IMR-90 (cell line): Measurements from ENCODE around the gene PDE11A. TPM values are rescaled to one million over a fixed set of nuclear protein-coding genes. Genes with fewer than 3 reads are reported as not detected.

ENCODE experiments used
- ATAC-seq: fragments of 200-7000 bp; cut with Tn5 transposase; 2 replicates; pipeline ENCODE4 v1.9.1; 2020; ENCODE audit warnings: low read depth, mild to moderate bottlenecking, moderate library complexity
- BruUV-seq: library from RNA; stranded (reverse); fragments of 400-500 nt; replicated peaks from 2 replicates; lab custom pipeline; 2021; lab: Mats Ljungman, UMichigan
- CTCF ChIA-PET: fragments of 300-600 bp; formaldehyde crosslinking; extraction: SDS; loops from one replicate; lab custom pipeline; 2021; ENCODE audit warnings: antibody characterized with exemption; lab: Yijun Ruan, JAX
- POLR2A ChIA-PET: fragments of 300-600 bp; sonication (Branson Sonifier 250); formaldehyde crosslinking; loops from one replicate; lab custom pipeline; 2022; ENCODE audit warnings: antibody characterized with exemption; ENCODE audit not compliant: unreplicated experiment; lab: Charles Lee
- DNase-seq: peaks from one replicate; pipeline ENCODE4 v3.0.0; 2013
- H2AFZ ChIP-seq: replicated peaks from 2 replicates; pipeline ENCODE3; 2013; ENCODE audit warnings: low read length, mild to moderate bottlenecking; ENCODE audit not compliant: poor library complexity
- H2AK5ac ChIP-seq: 2 replicates; pipeline ENCODE4 v1.6.1; 2013; ENCODE audit warnings: low read depth, low read length, inconsistent platforms
- H2AK9ac ChIP-seq: replicated peaks from 2 replicates; pipeline ENCODE3; 2013; ENCODE audit warnings: mild to moderate bottlenecking, low read depth, low read length, moderate library complexity; ENCODE audit not compliant: poor library complexity
- H2BK120ac ChIP-seq: 2 replicates; pipeline ENCODE4 v1.6.1; 2013; ENCODE audit warnings: low read depth, low read length, inconsistent platforms
- H2BK15ac ChIP-seq: 3 replicates; pipeline ENCODE4 v1.6.1; 2013; ENCODE audit warnings: low read depth, low read length, inconsistent platforms
- H2BK20ac ChIP-seq: 2 replicates; pipeline ENCODE4 v1.6.1; 2013; ENCODE audit warnings: low read depth, mild to moderate bottlenecking, inconsistent platforms, low read length, moderate library complexity
- H2BK5ac ChIP-seq: 2 replicates; pipeline ENCODE4 v1.6.1; 2013; ENCODE audit warnings: mild to moderate bottlenecking, low read depth, low read length, inconsistent platforms; ENCODE audit not compliant: poor library complexity, severe bottlenecking
- H3K14ac ChIP-seq: replicated peaks from 2 replicates; pipeline ENCODE4 v1.6.1; 2013; ENCODE audit warnings: low read depth, low read length, inconsistent platforms
- H3K18ac ChIP-seq: 2 replicates; pipeline ENCODE4 v1.6.1; 2013; ENCODE audit warnings: low read depth, low read length, control low read depth
- H3K23ac ChIP-seq: 2 replicates; pipeline ENCODE4 v1.6.1; 2013; ENCODE audit warnings: low read depth, low read length, inconsistent platforms
- H3K27ac ChIP-seq: 2 replicates; pipeline ENCODE4 v1.5.1; 2013; ENCODE audit warnings: mild to moderate bottlenecking, control low read depth, low read length; ENCODE audit not compliant: insufficient read depth
- H3K27me3 ChIP-seq: 2 replicates; pipeline ENCODE4 v1.6.1; 2013; ENCODE audit warnings: low read length; ENCODE audit not compliant: control insufficient read depth, insufficient read depth
- H3K36me3 ChIP-seq: 2 replicates; pipeline ENCODE4 v1.6.1; 2013; ENCODE audit warnings: low read length, mixed read lengths; ENCODE audit not compliant: control insufficient read depth, insufficient read depth
- H3K4ac ChIP-seq: 2 replicates; pipeline ENCODE4 v1.6.1; 2013; ENCODE audit warnings: low read depth, low read length, inconsistent platforms
- H3K4me1 ChIP-seq: 2 replicates; pipeline ENCODE4 v1.6.1; 2013; ENCODE audit warnings: low read length, mixed read lengths; ENCODE audit not compliant: control insufficient read depth, insufficient read depth
- H3K4me2 ChIP-seq: 2 replicates; pipeline ENCODE4 v1.6.1; 2013; ENCODE audit warnings: low read depth, mild to moderate bottlenecking, control low read depth, low read length, moderate library complexity
- H3K4me3 ChIP-seq: 2 replicates; pipeline ENCODE4 v1.5.1; 2013; ENCODE audit warnings: low read depth, mild to moderate bottlenecking, control low read depth, low read length, moderate library complexity; ENCODE audit not compliant: insufficient read depth
- H3K56ac ChIP-seq: 2 replicates; pipeline ENCODE4 v1.6.1; 2013; ENCODE audit warnings: low read length, inconsistent platforms; ENCODE audit not compliant: insufficient read depth; ENCODE audit errors: extremely low read depth
- H3K79me1 ChIP-seq, 2 experiments: 2 replicates each; pipeline ENCODE4 v1.6.1; 2013; ENCODE audit warnings: low read length in 2 of 2, inconsistent platforms in 1 of 2, low read depth in 1 of 2
- H3K9ac ChIP-seq: 2 replicates; pipeline ENCODE4 v1.6.1; 2013; ENCODE audit warnings: low read depth, low read length, control low read depth
- H3K9me1 ChIP-seq: 2 replicates; pipeline ENCODE4 v1.6.1; 2013; ENCODE audit warnings: low read length, inconsistent platforms; ENCODE audit not compliant: insufficient read depth
- H3K9me3 ChIP-seq: 2 replicates; pipeline ENCODE4 v1.6.1; 2013; ENCODE audit warnings: low read length; ENCODE audit not compliant: control insufficient read depth, insufficient read depth
- H4K20me1 ChIP-seq: 2 replicates; pipeline ENCODE4 v1.6.1; 2013; ENCODE audit warnings: low read length, inconsistent platforms; ENCODE audit not compliant: insufficient read depth
- H4K5ac ChIP-seq: 2 replicates; pipeline ENCODE4 v1.6.1; 2013; ENCODE audit warnings: mild to moderate bottlenecking, low read depth, low read length, control low read depth
- H4K8ac ChIP-seq, 2 experiments: 2 replicates each; pipeline ENCODE4 v1.6.1; 2013; ENCODE audit warnings: low read depth in 2 of 2, low read length in 2 of 2, control low read depth in 1 of 2, inconsistent platforms in 1 of 2
- H4K91ac ChIP-seq: 2 replicates; pipeline ENCODE4 v1.6.1; 2013; ENCODE audit warnings: low read depth, low read length, inconsistent platforms; ENCODE audit not compliant: insufficient read depth
- BHLHE40 ChIP-seq: fragments of 150-350 bp; IDR thresholded peaks from 2 replicates; pipeline ENCODE4 v1.6.1; 2016; ENCODE audit warnings: mild to moderate bottlenecking, low read depth, low read length
- CEBPB ChIP-seq: IDR thresholded peaks from 2 replicates; pipeline ENCODE4 v1.6.1; 2012; ENCODE audit warnings: low read depth, low read length, improper control_type of control experiment
- CHD1 ChIP-seq: IDR thresholded peaks from 2 replicates; pipeline ENCODE4 v1.6.1; 2012; ENCODE audit warnings: low read depth, low read length, improper control_type of control experiment
- FOS ChIP-seq: fragments of 150-350 bp; IDR thresholded peaks from 2 replicates; pipeline ENCODE4 v1.6.1; 2016; ENCODE audit warnings: low read depth, low read length
- MXI1 ChIP-seq: IDR thresholded peaks from 2 replicates; pipeline ENCODE4 v1.6.1; 2012; ENCODE audit warnings: low read depth, mild to moderate bottlenecking, low read length, moderate library complexity, borderline replicate concordance
- POLR2A ChIP-seq: IDR thresholded peaks from 2 replicates; pipeline ENCODE4 v1.6.1; 2012; ENCODE audit warnings: mild to moderate bottlenecking, low read depth, low read length
- RAD21 ChIP-seq: IDR thresholded peaks from 2 replicates; pipeline ENCODE4 v1.6.1; 2012; ENCODE audit warnings: low read length, improper control_type of control experiment
- RFX5 ChIP-seq: IDR thresholded peaks from 2 replicates; pipeline ENCODE4 v1.8.0; 2012; ENCODE audit warnings: low read depth, mild to moderate bottlenecking, low read length, moderate library complexity
- SMC3 ChIP-seq: fragments of 150-350 bp; IDR thresholded peaks from 2 replicates; pipeline ENCODE4 v1.6.1; 2016; ENCODE audit warnings: low read depth, mild to moderate bottlenecking, antibody characterized with exemption, low read length, moderate library complexity
- WGBS, 2 experiments: methylation state at CpG; one replicate each; pipeline versions ENCODE4 v1.1.5 to v1.1.7; 2013; ENCODE audit warnings: missing lambda C conversion rate in 2 of 2; ENCODE audit not compliant: insufficient read length in 1 of 2; ENCODE audit errors: extremely low coverage in 2 of 2; 5-methylcytosine and 5-hydroxymethylcytosine counted together
- dilution Hi-C: fragments of 300-500 bp; cut with HindIII; formaldehyde crosslinking; loops from one replicate; pipeline ENCODE4 v1.14.3; 2018; ENCODE audit warnings: low sequenced_read_pairs; ENCODE audit not compliant: unreplicated experiment
- in situ Hi-C: fragments of 300-500 bp; cut with MboI; formaldehyde crosslinking; loops from 3 replicates; pipeline ENCODE4 v1.14.3; 2019; ENCODE audit warnings: low sequenced_read_pairs, inconsistent platforms, mixed read lengths
- intact Hi-C: fragments of 100-400 bp; cut with micrococcal nuclease; formaldehyde crosslinking; loops from 2 replicates; pipeline ENCODE4 v1.10.0; 2022
- polyA plus RNA-seq, 3 experiments: library from polyadenylated mRNA; depleted of rRNA; stranded (reverse); fragments of >200 nt; gene quantifications; 2 replicates each; pipeline ENCODE4 v1.2.3, GENCODE V29; 2012; ENCODE audit warnings: low replicate concordance in 1 of 3
- total RNA-seq: library from RNA; depleted of rRNA; stranded (reverse); fragments of >200 nt; gene quantifications from 2 replicates; pipeline ENCODE4 v1.2.3, GENCODE V29; 2012
- TF ChIP-seq, protein P1 (sequence below): fragments of 150-350 bp; IDR thresholded peaks from 2 replicates; pipeline ENCODE4 v1.6.1; 2017; ENCODE audit warnings: mild to moderate bottlenecking, antibody characterized with exemption, low read length, low read depth
- TF ChIP-seq, protein P2 (sequence below): conservative IDR thresholded peaks from 2 replicates; pipeline ENCODE4 v1.5.1; 2012; ENCODE audit warnings: mild to moderate bottlenecking, low read depth, low read length, improper control_type of control experiment

The PDE11A gene
- total and polyA plus RNA-seq, 2 of the 4 experiments (the other 2 are of a cell fraction), result 0.21 to 0.72 TPM

DNA sequence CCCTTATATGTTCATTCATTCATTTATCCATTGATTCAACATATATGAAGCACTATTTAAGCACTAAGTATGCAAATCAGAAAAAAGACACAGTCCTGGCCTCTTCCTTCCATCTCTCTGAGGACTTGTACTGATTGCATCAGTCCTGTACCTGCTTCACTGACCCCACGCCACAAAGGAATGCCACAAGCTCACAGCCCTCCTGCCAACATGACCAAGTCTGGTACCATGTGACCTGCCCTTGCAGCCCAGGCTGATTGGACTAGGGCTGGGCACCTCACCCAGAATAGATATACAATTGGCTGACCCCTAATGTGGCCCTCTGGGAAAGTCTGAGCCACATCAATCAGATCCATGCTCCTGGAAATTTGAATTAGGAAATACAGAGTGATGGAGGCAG, 483.4 kb downstream of the PDE11A start:
- no peaks in the 10 kb centered on the region for H3K4me1 ChIP-seq
- dilution Hi-C loops, result no loop called here
- intact Hi-C loops, result no loop called here
- ChIA-PET POLR2A (no interaction called here), CTCF (interaction anchor here (1.0 kb wide), 1 partner anchor 16 kb away, joined by 3 read pairs; no protein-coding TSS in a partner anchor)
- no peak overlapping the region for H4K91ac ChIP-seq
- DNase-seq, result no peak
- H3K36me3 ChIP-seq, result no peaks in the 10 kb centered on the region
- no peak overlapping the region for H3K14ac ChIP-seq
- no peak overlapping the region for H4K5ac ChIP-seq
- no peak overlapping the region for H3K9ac ChIP-seq
- in situ Hi-C loops, result no loop called here
- no peak overlapping the region for H3K27ac ChIP-seq
- no peak overlapping the region for H2BK120ac ChIP-seq
- no peak overlapping the region for H2BK20ac ChIP-seq
- TF ChIP-seq CEBPB (no peak), MXI1 (no peak), FOS (no peak), RFX5 (no peak), RAD21 (no peak), POLR2A (no peak), SMC3 (no peak), BHLHE40 (no peak), CHD1 (no peak)
- TF ChIP-seq, protein P1, sequence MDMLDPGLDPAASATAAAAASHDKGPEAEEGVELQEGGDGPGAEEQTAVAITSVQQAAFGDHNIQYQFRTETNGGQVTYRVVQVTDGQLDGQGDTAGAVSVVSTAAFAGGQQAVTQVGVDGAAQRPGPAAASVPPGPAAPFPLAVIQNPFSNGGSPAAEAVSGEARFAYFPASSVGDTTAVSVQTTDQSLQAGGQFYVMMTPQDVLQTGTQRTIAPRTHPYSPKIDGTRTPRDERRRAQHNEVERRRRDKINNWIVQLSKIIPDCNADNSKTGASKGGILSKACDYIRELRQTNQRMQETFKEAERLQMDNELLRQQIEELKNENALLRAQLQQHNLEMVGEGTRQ, result no peak
- TF ChIP-seq, protein P2, sequence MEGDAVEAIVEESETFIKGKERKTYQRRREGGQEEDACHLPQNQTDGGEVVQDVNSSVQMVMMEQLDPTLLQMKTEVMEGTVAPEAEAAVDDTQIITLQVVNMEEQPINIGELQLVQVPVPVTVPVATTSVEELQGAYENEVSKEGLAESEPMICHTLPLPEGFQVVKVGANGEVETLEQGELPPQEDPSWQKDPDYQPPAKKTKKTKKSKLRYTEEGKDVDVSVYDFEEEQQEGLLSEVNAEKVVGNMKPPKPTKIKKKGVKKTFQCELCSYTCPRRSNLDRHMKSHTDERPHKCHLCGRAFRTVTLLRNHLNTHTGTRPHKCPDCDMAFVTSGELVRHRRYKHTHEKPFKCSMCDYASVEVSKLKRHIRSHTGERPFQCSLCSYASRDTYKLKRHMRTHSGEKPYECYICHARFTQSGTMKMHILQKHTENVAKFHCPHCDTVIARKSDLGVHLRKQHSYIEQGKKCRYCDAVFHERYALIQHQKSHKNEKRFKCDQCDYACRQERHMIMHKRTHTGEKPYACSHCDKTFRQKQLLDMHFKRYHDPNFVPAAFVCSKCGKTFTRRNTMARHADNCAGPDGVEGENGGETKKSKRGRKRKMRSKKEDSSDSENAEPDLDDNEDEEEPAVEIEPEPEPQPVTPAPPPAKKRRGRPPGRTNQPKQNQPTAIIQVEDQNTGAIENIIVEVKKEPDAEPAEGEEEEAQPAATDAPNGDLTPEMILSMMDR, result no peak
- no TSS peak for BruUV-seq
- no peak overlapping the region for H3K4ac ChIP-seq
- no peak overlapping the region for H2AK9ac ChIP-seq
- no peaks in the 10 kb centered on the region for H3K9me1 ChIP-seq
- no peak overlapping the region for H3K4me2 ChIP-seq
- H4K8ac ChIP-seq, result no peak overlapping the region
- H3K9me3 ChIP-seq, result no peaks in the 10 kb centered on the region
- no peaks in the 10 kb centered on the region for H3K79me1 ChIP-seq
- no peaks in the 10 kb centered on the region for H4K20me1 ChIP-seq
- H3K27me3 ChIP-seq, result no peaks in the 10 kb centered on the region; the same call in 1 of the 2 replicates
- no peak overlapping the region for H2BK5ac ChIP-seq
- no peak overlapping the region for H3K18ac ChIP-seq
- H2AK5ac ChIP-seq, result no peak overlapping the region
- WGBS, 2 experiments, result no CpG with 5 or more reads among the region's 1 CpG
- H3K4me3 ChIP-seq, result no peak overlapping the region
- no peak overlapping the region for H3K23ac ChIP-seq
- H2BK15ac ChIP-seq, result no peak overlapping the region
- H3K56ac ChIP-seq, result no peak overlapping the region
- no peak for ATAC-seq
- no peak overlapping the region for H2AFZ ChIP-seq
